Tongue (tissue), 2 donors: Measurements from ENCODE around the gene APOH. TPM values are rescaled to one million over a fixed set of nuclear protein-coding genes. Genes with fewer than 3 reads are reported as not detected.
"Not testable (repeated sequence)": the region's sequence is repeated elsewhere in the genome, so short reads cannot be mapped to it uniquely, and the experiment has no call there.

Source experiments
- DNase-seq: peaks from one replicate; pipeline ENCODE4 v3.0.0-alpha.2; 2015
- total RNA-seq: library from RNA; depleted of rRNA; stranded (reverse); fragments of >200 nt; gene quantifications from one replicate; pipeline ENCODE4 v1.2.3, GENCODE V29; 2014

The APOH gene
- total RNA-seq, result not detected

- no peak for DNase-seq
Measured at GRCh38 chr17:66228887-66229782, at the start of gene APOH. TSS of gene APOH (minus strand) at chr17:66229415. CDS start at chr17:66229379, 36 bp downstream.

GRCh38 chr17:66277191-66277590 is 48.0 kb upstream of the APOH start:
- DNase-seq, result no peak

- no peak for DNase-seq
Measured at GRCh38 chr17:66276328-66276937, 47.2 kb upstream of the APOH start.

- no peak for DNase-seq
Measured at GRCh38 chr17:66275651-66276050, 46.4 kb upstream of the APOH start.

GRCh38 chr17:66273586-66273848 is 44.3 kb upstream of the APOH start:
- DNase-seq, result no peak

- DNase-seq, result peak; percentile 76
Measured at GRCh38 chr17:66272811-66273585, 43.8 kb upstream of the APOH start.

GRCh38 chr17:66271512-66271911 is 42.3 kb upstream of the APOH start:
- no peak for DNase-seq

GRCh38 chr17:66270106-66270505 is 40.9 kb upstream of the APOH start:
- no peak for DNase-seq

GRCh38 chr17:66268247-66268927 is 39.2 kb upstream of the APOH start:
- no peak for DNase-seq

- DNase-seq, result no peak
Measured at GRCh38 chr17:66264696-66265095, 35.5 kb upstream of the APOH start.

GRCh38 chr17:66262767-66263166 is 33.6 kb upstream of the APOH start:
- DNase-seq, result no peak

- DNase-seq, result no peak
Measured at GRCh38 chr17:66260688-66261087, 31.5 kb upstream of the APOH start.

GRCh38 chr17:66260275-66260674 is 31.1 kb upstream of the APOH start:
- DNase-seq, result no peak

GRCh38 chr17:66255527-66255971 is 26.3 kb upstream of the APOH start:
- no peak for DNase-seq

GRCh38 chr17:66255112-66255511 is 25.9 kb upstream of the APOH start:
- DNase-seq, result peak; percentile 89

GRCh38 chr17:66253458-66253857 is 24.2 kb upstream of the APOH start:
- not testable (repeated sequence) for DNase-seq

GRCh38 chr17:66250686-66251085 is 21.5 kb upstream of the APOH start:
- no peak for DNase-seq

GRCh38 chr17:66248285-66248684 is 19.1 kb upstream of the APOH start:
- DNase-seq, result no peak

GRCh38 chr17:66241839-66242238 is 12.6 kb upstream of the APOH start:
- no peak for DNase-seq

- no peak for DNase-seq
Measured at GRCh38 chr17:66240630-66241029, 11.4 kb upstream of the APOH start.

GRCh38 chr17:66240013-66240412 is 10.8 kb upstream of the APOH start:
- no peak for DNase-seq

GRCh38 chr17:66235377-66235994 is 6.3 kb upstream of the APOH start:
- DNase-seq, result no peak
